Endothelial cell of hepatic sinusoid (primary cell): ENCODE data around the gene UNC80.

Experiments used
- in situ Hi-C: cut with HindIII; loops from 2 replicates; pipeline ENCODE4 v1.10.0; 2017; ENCODE audit warnings: low sequenced_read_pairs

The UNC80 gene

DNA sequence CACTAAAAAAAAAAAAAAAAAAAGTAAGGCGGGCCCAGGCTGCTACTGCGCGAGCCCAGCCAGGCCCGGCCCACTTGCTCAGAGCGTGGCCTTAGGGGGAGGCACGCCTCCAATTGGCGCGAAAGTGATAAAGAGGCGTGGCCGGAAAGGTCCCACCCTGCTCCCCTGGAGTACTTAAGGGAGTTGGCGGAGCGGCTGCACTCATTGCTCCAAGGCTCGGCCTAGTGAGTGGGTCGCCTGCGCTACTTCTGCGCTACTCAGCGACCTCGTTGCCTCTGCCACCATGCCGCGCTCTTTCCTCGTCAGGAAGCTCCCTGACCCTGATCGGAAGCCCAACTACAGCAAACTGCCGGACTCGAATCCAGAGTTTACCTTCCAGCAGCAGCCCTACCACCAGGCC lies 36.9 kb downstream of the UNC80 start:
- in situ Hi-C loops: no loop called here

DNA sequence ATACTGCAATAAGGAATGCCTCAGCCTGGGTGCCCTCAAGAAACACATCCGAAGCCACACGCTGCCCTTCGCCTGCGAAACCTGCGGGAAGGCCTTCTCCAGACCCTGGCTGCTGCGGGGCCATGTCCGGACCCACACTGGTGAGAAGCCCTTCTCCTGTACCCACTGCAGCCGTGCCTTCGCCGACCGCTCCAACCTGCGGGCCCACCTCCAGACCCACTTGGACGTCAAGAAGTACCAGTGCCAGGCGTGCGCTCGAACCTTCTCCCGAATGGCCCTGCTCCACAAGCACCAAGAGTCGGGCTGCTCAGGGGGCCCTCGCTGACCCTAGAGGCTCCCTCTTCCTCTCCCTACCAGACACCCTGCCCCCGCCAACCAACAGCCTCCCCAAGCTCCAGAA lies 37.6 kb downstream of the UNC80 start:
- in situ Hi-C loops: no loop called here

DNA sequence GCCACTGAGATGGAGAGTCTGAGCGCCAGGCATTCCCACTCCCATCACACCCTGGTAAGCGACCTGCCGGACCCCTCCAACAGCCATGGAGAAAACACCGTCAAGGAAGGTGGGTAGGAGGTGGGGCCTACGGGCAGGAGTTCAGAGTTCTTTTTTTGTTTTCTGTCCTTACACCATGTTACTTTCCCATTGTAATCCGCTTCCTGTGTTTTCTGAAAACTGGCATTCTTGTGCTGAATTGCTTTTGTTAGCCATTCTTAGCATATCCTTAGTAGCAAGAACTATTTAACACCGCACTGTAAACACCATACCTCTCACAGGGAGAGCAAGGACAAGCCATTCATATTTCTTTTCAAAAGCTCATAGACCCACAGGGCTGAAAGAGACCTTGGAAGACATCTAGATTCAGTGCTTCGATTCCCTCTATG lies 46.2 kb downstream of the UNC80 start:
- in situ Hi-C loops: no loop called here

DNA sequence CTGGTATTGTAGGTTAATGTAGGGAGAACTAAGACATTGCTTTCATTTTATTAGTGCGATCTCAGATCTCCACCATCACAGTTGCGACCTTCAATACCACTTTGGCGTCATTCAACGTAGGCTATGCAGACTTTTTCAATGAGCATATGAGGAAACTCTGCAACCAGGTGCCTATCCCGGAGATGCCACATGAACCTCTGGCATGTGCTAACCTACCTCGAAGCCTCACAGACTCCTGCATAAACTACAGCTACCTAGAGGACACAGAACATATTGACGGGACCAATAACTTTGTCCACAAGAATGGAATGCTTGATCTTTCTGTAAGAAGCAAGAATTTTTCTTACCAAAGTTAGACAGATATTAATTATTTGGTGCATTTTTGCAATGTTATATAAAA lies 47.3 kb downstream of the UNC80 start:
- in situ Hi-C loops: no loop called here

DNA sequence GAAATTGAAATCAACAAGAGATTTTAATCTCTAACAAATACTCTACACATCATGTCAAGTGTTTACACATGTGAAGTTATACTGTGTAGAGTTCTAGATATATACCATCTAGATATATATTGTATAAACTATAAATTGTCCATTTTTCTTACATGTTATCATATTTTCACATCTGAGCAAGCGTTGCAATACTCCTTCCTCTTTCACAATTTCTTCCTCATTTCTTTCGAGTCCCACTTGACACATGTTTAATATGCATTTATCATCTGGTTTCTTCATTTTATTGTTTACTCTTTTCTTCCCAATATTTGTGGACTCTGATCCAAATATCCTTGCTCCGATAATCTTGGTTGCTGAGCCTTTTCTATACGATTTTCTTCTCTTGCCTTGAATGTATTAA lies 50.2 kb downstream of the UNC80 start:
- in situ Hi-C loops: no loop called here

DNA sequence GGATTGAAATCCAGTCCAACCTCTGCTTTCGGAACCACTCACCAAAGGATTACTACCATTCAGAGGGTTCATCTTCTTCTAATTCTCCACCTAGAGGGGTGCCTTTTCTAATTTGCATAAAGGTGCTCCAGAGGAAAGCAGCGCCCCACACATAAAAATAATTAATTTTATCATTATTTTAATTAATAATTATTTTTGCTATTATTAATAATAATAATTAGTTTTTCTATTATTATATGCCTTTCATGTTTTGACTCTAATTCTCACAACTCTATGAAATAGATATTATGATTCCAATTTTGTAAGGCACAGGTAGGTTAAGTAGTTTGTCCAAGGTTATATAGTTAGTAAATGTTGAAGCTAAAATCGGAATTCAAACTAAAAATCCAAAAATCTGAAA lies 51.9 kb downstream of the UNC80 start:
- in situ Hi-C loops: no loop called here

DNA sequence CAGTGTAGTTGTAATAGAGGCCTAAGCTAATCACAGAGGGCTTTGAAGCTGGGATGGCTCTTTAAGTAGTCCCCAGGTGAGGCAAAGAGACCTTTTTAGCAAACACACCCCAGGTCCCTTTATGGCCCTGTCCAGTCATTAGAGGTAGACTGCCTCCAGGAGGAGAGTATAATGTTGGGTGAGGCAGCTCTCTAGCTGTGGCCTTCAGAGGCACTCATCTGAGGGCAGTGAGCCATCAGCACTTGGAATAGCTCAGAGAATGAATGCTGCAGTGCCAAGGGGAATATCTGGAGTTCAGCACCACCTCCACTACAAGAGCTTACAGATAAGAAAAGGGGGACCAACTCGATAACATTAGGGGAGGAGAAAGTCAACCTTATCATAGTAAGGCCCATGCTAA lies 52.8 kb downstream of the UNC80 start:
- in situ Hi-C loops: no loop called here

DNA sequence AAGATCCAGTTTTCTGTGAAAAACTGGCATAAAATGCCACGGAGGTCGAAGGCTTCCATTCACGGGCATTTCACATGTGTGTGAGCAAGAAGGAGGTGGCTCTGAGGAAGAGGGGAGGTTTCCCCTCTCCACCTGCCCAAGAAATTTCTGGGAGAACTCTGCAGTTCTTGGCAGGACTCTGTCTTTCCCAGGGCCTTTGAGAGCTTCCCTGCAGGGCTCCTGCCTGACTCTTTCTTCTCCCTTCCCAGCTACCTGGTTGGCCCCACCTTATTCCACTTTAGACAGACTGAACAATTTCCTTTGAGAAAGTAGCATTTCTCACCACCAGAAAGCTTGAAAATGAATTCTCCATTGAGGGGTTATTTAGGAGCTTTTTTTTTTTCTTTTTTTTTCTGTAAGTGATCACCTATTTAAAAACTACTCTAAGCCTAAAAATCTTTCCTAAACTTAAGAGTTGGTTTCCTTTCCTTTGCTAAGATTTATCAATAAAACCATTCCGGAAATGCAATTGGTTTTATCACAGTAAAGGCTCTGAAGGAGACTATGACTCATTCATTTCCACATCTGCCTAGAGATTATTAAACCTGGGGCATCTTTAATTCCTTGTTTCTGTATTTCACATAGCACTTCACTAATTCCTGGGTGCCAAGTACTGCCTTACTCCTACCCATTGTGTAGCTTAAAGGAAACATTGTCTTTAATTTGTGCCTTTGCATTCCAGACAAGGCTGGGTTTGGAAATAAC lies 59.3 kb downstream of the UNC80 start:
- in situ Hi-C loops: loop anchor here (5.0 kb wide), 1 partner anchor 69 kb away; no protein-coding TSS in a partner anchor

DNA sequence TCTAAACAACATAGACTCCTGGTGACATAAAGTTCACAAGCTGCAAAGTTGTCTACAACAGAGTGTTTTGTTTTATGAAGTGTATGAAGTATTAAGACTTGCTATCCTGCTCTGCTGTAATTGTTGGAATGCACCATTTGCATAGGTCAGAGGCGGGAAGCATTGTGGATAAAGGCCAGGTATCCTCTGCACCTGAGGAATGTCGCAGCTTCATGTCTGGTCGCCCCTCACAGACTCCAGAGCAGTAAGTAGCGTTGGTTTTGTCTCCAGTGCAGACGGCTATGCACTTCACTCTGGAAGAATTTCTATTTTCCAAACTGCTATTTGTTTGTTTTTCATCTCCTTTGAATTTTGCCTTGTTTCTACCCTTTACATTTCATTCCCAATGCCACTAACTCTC lies 63.1 kb downstream of the UNC80 start:
- in situ Hi-C loops: loop anchor here (5.0 kb wide), 1 partner anchor 72 kb away; no protein-coding TSS in a partner anchor

DNA sequence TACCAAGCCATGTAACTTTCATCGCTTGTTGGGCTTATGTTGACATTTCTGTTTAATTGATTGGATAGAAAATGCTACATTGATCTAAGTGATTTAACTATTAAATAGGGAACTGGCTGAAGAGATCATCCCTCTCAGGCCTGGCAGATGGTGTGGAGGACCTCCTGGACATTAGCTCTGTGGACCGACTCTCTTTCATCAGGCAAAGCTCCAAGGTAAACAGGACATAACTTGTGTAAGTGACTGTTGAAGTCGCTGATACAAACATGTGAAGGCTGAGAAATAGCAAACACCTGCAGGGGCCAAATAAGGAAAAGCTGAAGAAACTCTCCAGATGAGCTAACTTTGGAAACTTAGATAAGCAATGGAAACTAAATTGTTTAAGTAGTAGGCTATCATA lies 68.8 kb downstream of the UNC80 start:
- in situ Hi-C loops: no loop called here

DNA sequence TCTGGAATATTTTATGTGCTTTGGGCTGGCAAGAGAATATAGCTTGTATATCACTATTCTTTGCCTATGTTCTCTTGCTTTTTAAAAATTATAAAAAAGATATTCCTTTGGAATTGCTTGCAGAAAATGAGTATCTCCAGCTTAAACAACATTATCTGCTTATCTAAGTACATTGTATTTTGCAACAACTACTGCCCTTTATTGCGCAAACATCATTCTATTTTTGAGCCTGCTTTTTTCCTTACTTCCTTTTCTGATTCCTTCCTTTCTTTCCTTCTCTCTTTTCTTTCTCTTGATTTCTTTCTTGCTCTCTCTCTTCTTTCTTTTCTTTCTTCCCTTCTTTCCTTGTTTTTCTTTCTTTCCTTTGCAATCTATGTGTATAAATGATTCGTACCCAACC lies 74.0 kb downstream of the UNC80 start:
- in situ Hi-C loops: no loop called here

DNA sequence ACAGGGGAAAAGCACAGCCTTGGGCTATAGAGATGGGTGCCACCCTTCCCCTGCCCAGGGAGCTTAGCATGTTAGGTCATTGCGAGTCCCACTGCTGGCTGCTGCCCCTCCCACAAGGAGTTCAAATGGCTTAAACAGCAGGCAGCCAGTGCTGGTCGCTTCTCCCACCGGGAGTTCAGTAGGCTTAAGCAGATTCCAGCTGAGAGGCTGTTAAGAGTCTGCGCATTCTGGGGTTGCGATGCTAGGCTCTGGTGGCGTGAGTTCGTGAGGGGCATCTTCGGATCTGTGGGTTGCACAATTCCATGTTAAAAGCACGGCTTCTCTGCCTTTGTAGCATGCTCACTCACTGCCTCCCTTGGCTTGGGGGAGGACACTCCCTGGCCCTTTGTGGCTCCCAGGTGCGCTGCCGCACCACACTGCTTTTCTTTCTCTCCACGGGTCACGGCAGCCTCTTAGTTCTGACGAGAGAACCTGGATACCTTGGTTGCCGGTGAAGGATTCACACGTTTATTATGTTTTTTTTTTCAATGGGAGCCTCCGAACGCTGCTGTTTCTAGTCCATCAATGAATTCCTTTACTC lies 93.2 kb downstream of the UNC80 start:
- in situ Hi-C loops: no loop called here

DNA sequence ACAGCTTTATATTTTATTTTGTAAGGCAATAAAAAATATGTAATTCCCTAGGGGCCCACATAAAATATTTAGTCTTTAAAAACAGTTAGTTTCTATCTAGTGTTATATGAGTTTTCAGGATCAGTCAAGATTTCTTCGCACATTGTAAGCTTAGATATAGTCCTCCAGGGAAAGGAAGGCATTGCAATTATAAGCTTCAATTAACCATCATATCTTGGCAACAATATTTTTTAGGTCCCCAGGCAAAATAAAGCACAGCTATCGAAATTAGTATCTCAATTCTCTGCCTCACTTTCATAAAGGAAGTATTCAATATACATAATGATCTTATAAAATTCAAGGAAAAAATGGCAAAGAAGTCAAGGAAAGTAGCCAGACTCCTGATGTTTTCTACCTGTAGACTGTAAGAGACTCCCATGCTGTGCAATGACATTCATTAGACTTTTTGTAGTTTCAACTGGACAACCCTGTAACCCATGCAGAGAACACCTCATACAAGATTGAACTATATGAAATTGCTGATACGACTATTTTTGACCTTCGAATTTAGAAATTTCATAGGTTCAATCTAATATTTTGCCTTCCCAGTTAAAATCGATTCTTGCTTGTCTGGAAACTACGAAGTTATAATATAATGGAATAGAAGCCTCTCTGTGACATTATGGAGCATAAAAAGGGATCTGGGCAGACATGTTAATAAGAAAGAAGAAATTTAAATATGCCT lies 96.8 kb downstream of the UNC80 start:
- in situ Hi-C loops: no loop called here

DNA sequence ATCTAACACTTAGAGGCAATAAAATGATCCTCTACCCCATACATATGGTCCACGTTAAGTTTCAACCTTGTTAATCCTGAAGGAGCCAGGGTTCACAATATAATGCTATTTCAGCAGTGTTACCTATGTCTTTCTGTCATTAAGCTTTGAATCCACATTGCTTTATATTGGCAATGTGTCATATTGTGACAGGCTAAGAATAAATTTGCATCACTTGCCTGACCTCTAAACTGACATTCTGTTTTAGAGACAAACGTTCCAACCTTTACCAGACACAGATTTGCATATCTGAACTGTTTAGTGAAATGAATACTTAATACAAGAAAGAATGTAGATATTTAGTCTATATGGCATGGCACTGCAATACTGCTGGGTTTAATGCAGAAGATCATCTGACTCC lies 98.4 kb downstream of the UNC80 start:
- in situ Hi-C loops: no loop called here

DNA sequence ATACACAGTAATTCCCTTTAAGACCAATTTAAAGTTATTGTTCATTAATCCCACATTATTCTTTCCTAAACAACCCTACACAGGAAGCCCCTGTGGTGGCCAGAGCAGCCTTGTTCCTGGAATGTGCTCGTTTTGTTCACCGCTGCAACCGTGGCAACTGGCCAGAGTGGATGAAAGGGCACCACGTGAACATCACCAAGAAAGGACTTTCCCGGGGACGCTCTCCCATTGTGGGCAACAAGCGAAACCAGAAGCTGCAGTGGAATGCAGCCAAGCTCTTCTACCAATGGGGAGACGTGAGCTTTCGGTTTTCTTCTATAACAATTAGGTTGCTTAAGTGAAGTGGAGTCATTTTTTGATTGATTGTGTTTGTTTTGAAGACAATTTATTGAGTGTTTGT lies 101.0 kb downstream of the UNC80 start:
- in situ Hi-C loops: no loop called here

DNA sequence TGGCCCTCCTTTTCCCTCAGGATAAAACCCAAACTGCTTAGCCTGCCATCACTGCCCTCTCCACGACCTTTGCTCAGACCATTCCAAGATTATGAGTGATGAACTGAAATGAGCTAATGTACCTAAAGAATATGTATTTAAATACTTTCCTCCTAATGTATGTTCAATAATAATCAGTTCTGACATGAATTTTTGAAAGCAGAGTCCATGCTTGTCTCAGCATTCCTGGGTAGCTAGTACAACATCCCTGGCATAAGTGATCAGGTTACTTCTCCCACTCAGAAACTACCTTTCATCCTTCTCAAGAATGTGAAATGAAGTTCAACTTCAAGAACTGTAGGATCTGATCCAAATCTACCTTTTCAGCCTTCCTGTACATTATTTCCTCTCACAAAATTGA lies 103.6 kb downstream of the UNC80 start:
- in situ Hi-C loops: no loop called here

DNA sequence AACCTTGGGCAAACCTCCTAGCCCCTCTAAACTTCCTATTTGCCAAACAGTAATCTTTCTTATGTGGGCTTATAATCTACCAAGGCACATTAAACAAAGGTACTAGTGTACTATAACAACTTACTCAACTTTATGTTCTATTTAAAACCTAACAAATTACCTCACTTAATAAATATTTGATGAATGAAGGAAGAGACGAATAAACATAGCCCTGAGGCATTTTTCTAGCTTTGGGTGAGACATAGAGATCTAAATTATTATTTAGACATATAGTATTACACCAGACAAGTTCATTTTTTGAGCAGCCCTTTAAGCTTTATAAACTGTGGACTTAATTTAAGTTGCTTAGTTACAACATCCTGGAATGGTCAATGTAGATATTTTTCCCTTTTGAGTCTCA lies 104.6 kb downstream of the UNC80 start:
- in situ Hi-C loops: no loop called here

DNA sequence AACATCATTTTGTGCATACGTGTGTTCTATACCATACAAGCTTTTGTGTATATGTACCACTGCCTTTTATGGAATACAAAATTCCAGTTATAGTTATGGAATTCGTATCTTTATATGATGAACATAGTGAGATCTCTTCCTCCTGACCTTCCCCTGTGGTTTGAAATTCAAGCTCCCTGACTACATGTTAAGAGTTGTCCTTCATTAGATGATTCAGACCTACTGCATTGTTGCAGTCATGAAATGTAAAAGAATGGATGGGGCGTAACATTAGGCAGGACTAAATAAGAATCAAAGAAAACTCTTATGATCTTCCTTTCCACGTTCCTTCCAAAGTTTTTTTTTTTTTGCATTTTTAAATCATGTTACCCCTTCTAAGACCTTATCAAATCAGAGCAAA lies 107.1 kb downstream of the UNC80 start:
- in situ Hi-C loops: no loop called here

DNA sequence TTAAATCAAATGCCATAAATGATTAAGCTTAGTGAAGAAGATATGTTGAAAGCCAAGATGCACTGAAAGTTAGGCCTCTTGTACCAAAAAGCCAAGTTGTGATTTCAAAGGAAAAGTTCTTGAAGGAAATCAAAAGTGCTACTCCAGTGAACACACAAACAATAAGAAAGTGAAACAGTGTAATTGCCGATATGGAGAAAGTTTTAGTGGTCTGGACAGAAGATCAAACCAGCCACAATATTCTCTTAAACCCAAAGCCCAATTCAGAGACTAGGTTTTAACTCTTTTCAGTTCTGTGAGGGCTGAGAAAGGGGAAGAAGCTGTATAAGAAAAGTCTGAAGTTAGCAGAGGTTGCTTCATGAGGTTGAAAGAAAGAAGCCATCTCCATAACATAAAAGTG lies 129.0 kb downstream of the UNC80 start:
- in situ Hi-C loops: no loop called here

DNA sequence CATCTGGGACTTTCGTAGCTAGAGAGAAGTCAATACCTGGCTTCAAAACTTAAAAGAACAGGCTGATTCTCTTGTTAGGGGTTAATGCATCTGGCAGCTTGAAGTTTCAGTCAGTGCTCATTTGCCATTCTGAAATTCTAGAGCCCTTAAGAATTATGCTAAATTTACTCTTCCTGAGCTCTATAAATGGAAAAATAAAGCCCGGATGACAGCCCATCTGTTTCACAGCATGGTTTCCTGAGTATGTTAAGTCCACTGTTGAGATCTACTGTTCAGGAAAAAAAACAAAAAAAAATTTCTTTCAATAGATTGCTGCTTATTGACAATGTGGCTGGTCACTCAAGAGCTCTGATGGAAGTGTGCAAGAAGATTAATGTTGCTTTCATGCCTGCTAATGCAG lies 129.5 kb downstream of the UNC80 start:
- in situ Hi-C loops: no loop called here

DNA sequence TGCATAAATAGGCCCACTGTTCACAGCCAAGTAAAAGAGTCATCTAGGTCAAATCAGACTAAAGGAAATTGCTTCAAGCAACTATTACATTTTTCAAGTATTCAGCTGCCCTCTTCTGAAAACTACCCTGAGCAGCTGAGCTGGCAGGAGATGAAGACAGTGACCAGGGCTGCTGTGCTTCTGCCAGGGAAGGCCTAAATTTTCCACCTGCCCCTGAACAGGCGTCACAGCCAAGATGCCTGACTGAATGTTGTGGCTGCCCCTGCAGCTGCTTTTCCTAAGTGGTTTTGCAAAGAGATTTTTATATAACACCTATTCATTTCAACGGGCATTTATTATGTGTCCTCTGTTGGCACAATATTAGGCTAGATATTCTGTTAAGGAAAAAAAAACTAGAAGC lies 134.1 kb downstream of the UNC80 start:
- in situ Hi-C loops: no loop called here

DNA sequence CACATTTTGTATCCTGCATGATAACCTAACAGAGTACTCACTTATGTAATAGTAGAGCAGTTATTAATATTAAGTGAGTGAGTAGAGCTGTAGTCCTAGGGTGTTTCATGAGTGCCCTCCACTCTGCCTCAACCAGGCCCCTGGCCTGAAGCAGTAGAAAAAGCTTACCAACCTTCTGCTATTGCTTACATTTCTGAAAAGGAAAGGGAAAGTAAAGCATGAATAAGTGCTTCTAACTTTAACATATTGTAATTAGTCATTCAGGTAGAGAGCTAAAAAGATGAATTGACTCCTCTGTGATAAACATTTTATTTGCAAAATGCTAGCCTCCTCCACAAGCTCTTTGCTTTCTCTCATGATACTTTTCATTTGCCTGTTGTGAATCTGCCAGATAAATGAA lies 136.1 kb downstream of the UNC80 start:
- in situ Hi-C loops: no loop called here
